GM10248 (cell line): ENCODE measurements around the gene ELAVL1.

Experiments used
- CTCF ChIA-PET: fragments of 300-600 bp; sonication (Branson Sonifier 250); formaldehyde crosslinking; extraction: SDS; loops from one replicate; lab custom pipeline; 2021; ENCODE audit warnings: antibody characterized with exemption; lab: Yijun Ruan, JAX
- POLR2A ChIA-PET: fragments of 350-650 bp; sonication (Branson Sonifier 250); formaldehyde crosslinking; extraction: SDS; loops from one replicate; lab custom pipeline; 2020; ENCODE audit warnings: antibody characterized with exemption; lab: Yijun Ruan, JAX
- DNase-seq: peaks from one replicate; pipeline ENCODE4 v3.0.0; 2012; ENCODE audit errors: extremely low spot score
- TF ChIP-seq, protein P1 (sequence below): IDR thresholded peaks from 2 replicates; pipeline ENCODE4 v1.5.1; 2012; ENCODE audit warnings: mild to moderate bottlenecking, low read depth; ENCODE audit errors: extremely low read depth, missing control alignments, control extremely low read depth

The ELAVL1 gene

DNA sequence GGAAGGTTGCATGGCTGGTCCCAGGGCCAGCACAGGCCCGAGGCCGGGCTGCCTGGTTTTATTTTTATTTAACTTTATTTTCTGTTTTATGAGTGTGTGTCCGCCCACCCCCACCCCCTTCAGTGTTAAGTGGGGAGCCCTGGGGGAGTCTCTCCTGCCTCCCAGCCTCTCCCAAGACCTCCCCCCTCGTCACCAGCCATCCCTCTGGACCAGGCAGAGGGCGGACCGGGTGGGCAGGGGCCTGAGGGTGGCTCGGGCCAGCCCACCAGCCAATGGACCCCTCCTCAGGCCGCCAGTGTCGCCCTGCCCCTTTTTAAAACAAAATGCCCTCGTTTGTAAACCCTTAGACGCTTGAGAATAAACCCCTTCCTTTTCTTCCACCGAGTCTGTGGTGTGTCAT lies 91.3 kb downstream of the ELAVL1 start:
- DNase-seq = no peak
- ChIA-PET CTCF (interaction anchor here (2.3 kb wide), 1 partner anchor 11 kb away, joined by 7 read pairs; the partner anchor contains the start of gene MAP2K7), POLR2A (no interaction called here)
- TF ChIP-seq, protein P1, sequence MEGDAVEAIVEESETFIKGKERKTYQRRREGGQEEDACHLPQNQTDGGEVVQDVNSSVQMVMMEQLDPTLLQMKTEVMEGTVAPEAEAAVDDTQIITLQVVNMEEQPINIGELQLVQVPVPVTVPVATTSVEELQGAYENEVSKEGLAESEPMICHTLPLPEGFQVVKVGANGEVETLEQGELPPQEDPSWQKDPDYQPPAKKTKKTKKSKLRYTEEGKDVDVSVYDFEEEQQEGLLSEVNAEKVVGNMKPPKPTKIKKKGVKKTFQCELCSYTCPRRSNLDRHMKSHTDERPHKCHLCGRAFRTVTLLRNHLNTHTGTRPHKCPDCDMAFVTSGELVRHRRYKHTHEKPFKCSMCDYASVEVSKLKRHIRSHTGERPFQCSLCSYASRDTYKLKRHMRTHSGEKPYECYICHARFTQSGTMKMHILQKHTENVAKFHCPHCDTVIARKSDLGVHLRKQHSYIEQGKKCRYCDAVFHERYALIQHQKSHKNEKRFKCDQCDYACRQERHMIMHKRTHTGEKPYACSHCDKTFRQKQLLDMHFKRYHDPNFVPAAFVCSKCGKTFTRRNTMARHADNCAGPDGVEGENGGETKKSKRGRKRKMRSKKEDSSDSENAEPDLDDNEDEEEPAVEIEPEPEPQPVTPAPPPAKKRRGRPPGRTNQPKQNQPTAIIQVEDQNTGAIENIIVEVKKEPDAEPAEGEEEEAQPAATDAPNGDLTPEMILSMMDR = no peak

GRCh38 chr19:7913652-7914051 lies 91.8 kb downstream of the ELAVL1 start:
- CTCF ChIA-PET = no interaction called here

DNA sequence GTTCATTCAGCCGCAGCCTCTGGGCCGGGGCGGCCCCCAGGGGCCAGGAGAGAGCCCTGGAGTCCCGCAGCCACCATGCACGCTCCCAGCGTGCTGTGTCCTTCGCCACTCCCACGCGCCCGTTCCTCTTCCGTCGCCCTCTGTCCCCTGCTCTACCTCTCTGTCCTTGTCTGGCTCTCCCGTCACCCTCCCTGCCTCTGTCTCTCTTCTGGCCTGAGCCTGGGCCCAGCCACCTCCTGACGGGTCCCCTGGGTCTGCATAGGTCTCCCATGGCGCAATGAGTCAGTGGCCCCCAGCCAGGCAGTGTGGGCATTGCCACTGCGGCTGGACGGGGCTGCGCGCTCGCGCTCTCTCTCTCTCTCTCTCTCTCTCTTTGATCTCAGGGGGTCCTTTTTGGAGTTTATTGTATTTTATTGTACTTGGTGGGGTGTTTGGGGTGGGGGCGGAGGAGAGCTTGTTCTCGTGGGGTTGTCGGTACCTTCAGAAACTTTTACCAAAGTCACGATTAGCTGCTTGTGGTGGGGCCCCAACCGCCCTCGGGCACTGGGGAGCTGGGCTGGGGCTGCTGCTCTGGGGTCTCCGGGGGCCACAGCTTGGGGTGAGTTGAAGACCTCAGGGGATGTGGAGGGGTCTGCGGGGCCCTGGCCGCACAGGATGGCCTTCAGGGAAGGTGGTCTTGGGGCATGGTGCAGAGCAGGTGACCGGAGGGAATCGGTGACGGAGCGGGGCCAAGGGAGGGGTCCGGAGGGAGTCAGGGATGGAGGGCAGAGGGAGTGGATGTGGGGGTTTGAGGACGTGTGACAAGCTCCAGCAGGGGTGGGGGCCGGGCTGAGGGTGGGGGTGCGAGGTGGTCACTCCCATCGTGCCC lies 92.5 kb downstream of the ELAVL1 start:
- no peak for DNase-seq
- ChIA-PET POLR2A (interaction anchor here (0.5 to 0.9 kb wide), 3 partner anchors 9 to 1934 kb away, joined by 3 read pairs; partner anchors contain the start of gene MAP2K7), CTCF (interaction anchor here (2.3 kb wide), 1 partner anchor 9 kb away, joined by 9 read pairs; the partner anchor contains the start of gene MAP2K7)
- TF ChIP-seq, protein P1 = no peak

More at GRCh38 chr19:7913652-7914051, 91.8 kb downstream of the ELAVL1 start:
- DNase-seq = no peak
- POLR2A ChIA-PET = interaction anchor here (0.5 kb wide), 1 partner anchor 1935 kb away, joined by 3 read pairs; no protein-coding TSS in a partner anchor
- TF ChIP-seq, protein P1 = no peak

DNA sequence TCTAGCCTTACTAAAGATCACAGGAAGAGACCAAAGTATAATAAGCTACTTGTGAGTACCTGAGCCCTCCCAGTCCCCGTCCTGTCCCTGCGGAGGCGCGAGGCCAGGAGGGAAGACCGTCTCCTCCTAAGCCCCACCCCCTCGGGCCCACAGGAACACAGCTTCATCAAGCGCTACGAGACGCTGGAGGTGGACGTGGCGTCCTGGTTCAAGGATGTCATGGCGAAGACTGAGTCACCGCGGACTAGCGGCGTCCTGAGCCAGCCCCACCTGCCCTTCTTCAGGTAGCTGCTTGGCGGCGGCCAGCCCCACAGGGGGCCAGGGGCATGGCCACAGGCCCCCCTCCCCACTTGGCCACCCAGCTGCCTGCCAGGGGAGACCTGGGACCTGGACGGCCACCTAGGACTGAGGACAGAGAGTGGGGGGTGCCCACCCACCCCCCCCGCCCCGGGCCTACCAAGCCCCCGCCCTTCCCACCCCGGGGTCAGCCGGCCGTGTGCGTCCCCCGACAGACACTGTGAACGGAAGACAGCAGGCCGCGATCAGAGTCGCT lies 93.2 kb downstream of the ELAVL1 start:
- TF ChIP-seq, protein P1 = no peak
- ChIA-PET CTCF (interaction anchor here (0.9 to 2.3 kb wide), 4 partner anchors 9 to 91 kb away, joined by 3 to 9 read pairs (median 4); partner anchors contain the start of genes MAP2K7 and SNAPC2), POLR2A (interaction anchor here (0.9 kb wide), 2 partner anchors 9 to 77 kb away, joined by 3 read pairs; partner anchors contain the start of gene MAP2K7)

GRCh38 chr19:7911508-7912143 lies 93.8 kb downstream of the ELAVL1 start:
- DNase-seq = no peak
- POLR2A ChIA-PET = no interaction called here
- TF ChIP-seq, protein P1 = no peak
- CTCF ChIA-PET = interaction anchor here (0.9 to 2.3 kb wide), 4 partner anchors 8 to 91 kb away, joined by 3 to 9 read pairs (median 4); partner anchors contain the start of genes MAP2K7 and SNAPC2

More for the DNA sequence above, 93.2 kb downstream of the ELAVL1 start:
- no peak for DNase-seq
